ENCODE data around the gene LACTB. TPM values are rescaled to one million over a fixed set of nuclear protein-coding genes. Genes with fewer than 3 reads are reported as not detected.

Gene LACTB
- total RNA-seq, 1 experiment from 2014 or later = 26.5 TPM

- DNase-seq (ENCODE audit: low spot score) = no peak
Observed at GRCh38 chr15:63178034-63178433, 56.4 kb downstream of the LACTB start.

- DNase-seq (ENCODE audit: low spot score) = no peak
Observed at GRCh38 chr15:63180746-63181145, 59.1 kb downstream of the LACTB start.

GRCh38 chr15:63181648-63182047 lies 60.0 kb downstream of the LACTB start:
- no peak for DNase-seq (ENCODE audit: low spot score)

- no peak for DNase-seq (ENCODE audit: low spot score)
Observed at GRCh38 chr15:63185206-63185605, 63.5 kb downstream of the LACTB start.

GRCh38 chr15:63186065-63186464 lies 64.4 kb downstream of the LACTB start:
- no peak for DNase-seq (ENCODE audit: low spot score)

- no peak for DNase-seq (ENCODE audit: low spot score)
Observed at GRCh38 chr15:63187589-63188226, 66.0 kb downstream of the LACTB start.

GRCh38 chr15:63188247-63188925 lies 66.7 kb downstream of the LACTB start:
- DNase-seq (ENCODE audit: low spot score) = no peak

GRCh38 chr15:63188926-63189871 lies 67.5 kb downstream of the LACTB start, which contains the start of gene RAB8B:
Gene RAB8B, plus strand, starts transcription at chr15:63189606. Its CDS starts 19 bp downstream, at chr15:63189625.
- DNase-seq (ENCODE audit: low spot score) = peak; percentile 90

- DNase-seq (ENCODE audit: low spot score) = no peak
Observed at GRCh38 chr15:63189941-63190768, 68.5 kb downstream of the LACTB start.

GRCh38 chr15:63190769-63191649 lies 69.3 kb downstream of the LACTB start:
- DNase-seq (ENCODE audit: low spot score) = no peak

Other genes with a start within 250 kb of the LACTB start
- 666 and 678 TPM in 2 replicates for gene TPM1, start 79.1 kb upstream of the LACTB start, total RNA-seq (2014; rRNA removed; shearing (Covaris generic))
- gene RPS27L, start 35.6 kb downstream of the LACTB start, total RNA-seq (2014; rRNA removed; shearing (Covaris generic)) = 111 and 135 TPM in 2 replicates
- 18.2 and 20.5 TPM in 2 replicates for gene RAB8B, start 67.7 kb downstream of the LACTB start, total RNA-seq (2014; rRNA removed; shearing (Covaris generic))
- gene APH1B, start 155.7 kb downstream of the LACTB start, total RNA-seq (2014; rRNA removed; shearing (Covaris generic)) = 12.8 and 15.0 TPM in 2 replicates